OCI-LY1 (cell line): ENCODE data around the gene GUCA1C.

ENCODE experiments used
- H2AFZ ChIP-seq: fragments of 200-600 bp; sonication (generic), shearing (Covaris generic); 2 replicates; pipeline ENCODE4 v1.6.0; 2014; ENCODE audit warnings: antibody characterized with exemption, mild to moderate bottlenecking, low read length
- H3F3A ChIP-seq: fragments of 200-600 bp; sonication (generic), shearing (Covaris generic); 2 replicates; pipeline ENCODE4 v1.6.0; 2014; ENCODE audit warnings: mild to moderate bottlenecking, antibody characterized with exemption, low read length, moderate library complexity; ENCODE audit not compliant: insufficient read depth
- H3K27ac ChIP-seq: fragments of 200-600 bp; sonication (generic); 2 replicates; pipeline ENCODE4 v1.5.1; 2014; ENCODE audit warnings: low read length, mixed run types, mild to moderate bottlenecking, low read depth; ENCODE audit not compliant: poor library complexity, severe bottlenecking
- H3K27me3 ChIP-seq: fragments of 200-600 bp; sonication (generic); 2 replicates; pipeline ENCODE4 v1.6.0; 2014; ENCODE audit warnings: antibody characterized with exemption, mild to moderate bottlenecking, low read length, moderate library complexity; ENCODE audit not compliant: insufficient read depth
- H3K36me3 ChIP-seq: fragments of 200-600 bp; sonication (generic); 2 replicates; pipeline ENCODE4 v1.6.1; 2014; ENCODE audit warnings: mild to moderate bottlenecking, antibody characterized with exemption, low read length, moderate library complexity, mixed read lengths; ENCODE audit not compliant: insufficient read depth
- H3K4me1 ChIP-seq: fragments of 200-600 bp; sonication (generic); 2 replicates; pipeline ENCODE4 v1.5.1; 2014; ENCODE audit warnings: mild to moderate bottlenecking, low read length, moderate library complexity; ENCODE audit not compliant: insufficient read depth, severe bottlenecking
- H3K4me2 ChIP-seq: fragments of 200-600 bp; sonication (generic), shearing (Covaris generic); 2 replicates; pipeline ENCODE4 v1.6.1; 2014; ENCODE audit warnings: low read length
- H3K4me3 ChIP-seq: fragments of 200-600 bp; sonication (generic); 2 replicates; pipeline ENCODE4 v1.5.1; 2014; ENCODE audit warnings: low read length, low read depth, mild to moderate bottlenecking, mixed read lengths; ENCODE audit not compliant: poor library complexity, severe bottlenecking
- H3K79me2 ChIP-seq: fragments of 200-600 bp; shearing (Covaris generic); 2 replicates; pipeline ENCODE4 v1.6.1; 2016; ENCODE audit warnings: mixed run types, low read length, mixed read lengths; ENCODE audit not compliant: insufficient read depth
- H3K9ac ChIP-seq: fragments of 200-600 bp; sonication (generic), shearing (Covaris generic); 2 replicates; pipeline ENCODE4 v1.6.1; 2014; ENCODE audit warnings: mild to moderate bottlenecking, low read length, mixed read lengths
- H3K9me2 ChIP-seq: fragments of 200-600 bp; sonication (generic), shearing (Covaris generic); 2 replicates; pipeline ENCODE4 v1.6.1; 2014; ENCODE audit warnings: low read depth, mild to moderate bottlenecking, low read length, mixed read lengths
- H3K9me3 ChIP-seq: fragments of 200-600 bp; shearing (Covaris generic); 2 replicates; pipeline ENCODE4 v1.6.1; 2014; ENCODE audit warnings: low read length, mixed read lengths
- H4K20me1 ChIP-seq: fragments of 200-600 bp; sonication (generic), shearing (Covaris generic); 2 replicates; pipeline ENCODE4 v1.6.0; 2016; ENCODE audit warnings: mild to moderate bottlenecking, low read length; ENCODE audit not compliant: insufficient read depth
- CTCF ChIP-seq: fragments of 200-600 bp; sonication (generic), shearing (Covaris generic); IDR thresholded peaks from 2 replicates; pipeline ENCODE4 v1.5.1; 2017; ENCODE audit warnings: mild to moderate bottlenecking, antibody characterized with exemption, low read length, moderate library complexity, mixed read lengths
- EZH2 ChIP-seq: fragments of 200-600 bp; sonication (generic), shearing (Covaris generic); IDR thresholded peaks from 2 replicates; pipeline ENCODE4 v1.8.0; 2017; ENCODE audit warnings: borderline replicate concordance, mixed run types, mild to moderate bottlenecking, antibody characterized with exemption, low read length, moderate library complexity, mixed read lengths

GUCA1C gene

GRCh38 chr3:108940166-108940565 lies 13.5 kb downstream of the GUCA1C start:
- no peak overlapping the region for H2AFZ ChIP-seq
- no peaks in the 10 kb centered on the region for H3F3A ChIP-seq
- no peaks in the 10 kb centered on the region for H3K4me1 ChIP-seq
- H3K27me3 ChIP-seq: no peaks in the 10 kb centered on the region
- H3K79me2 ChIP-seq: no peaks in the 10 kb centered on the region
- H3K36me3 ChIP-seq: no peaks in the 10 kb centered on the region
- no peaks in the 10 kb centered on the region for H4K20me1 ChIP-seq
- H3K27ac ChIP-seq: no peak overlapping the region
- no peak overlapping the region for H3K4me2 ChIP-seq
- no peaks in the 10 kb centered on the region for H3K9me3 ChIP-seq
- TF ChIP-seq CTCF: no peak
- TF ChIP-seq EZH2: no peak
- no peak overlapping the region for H3K9ac ChIP-seq
- H3K4me3 ChIP-seq: no peak overlapping the region
- H3K9me2 ChIP-seq: no peaks in the 10 kb centered on the region

GRCh38 chr3:108936924-108937689 lies 16.6 kb downstream of the GUCA1C start:
- Histone ChIP-seq H3K4me1 (no peaks in the 10 kb centered on the region), H3K4me3 (no peak overlapping the region), H3K9me3 (no peaks in the 10 kb centered on the region), H2AFZ (no peak overlapping the region), H3F3A (no peaks in the 10 kb centered on the region), H4K20me1 (no peaks in the 10 kb centered on the region), H3K9ac (no peak overlapping the region), H3K79me2 (no peaks in the 10 kb centered on the region), H3K27ac (no peak overlapping the region), H3K4me2 (no peak overlapping the region), H3K36me3 (no peaks in the 10 kb centered on the region), H3K9me2 (no peaks in the 10 kb centered on the region), H3K27me3 (no peaks in the 10 kb centered on the region)
- no peak for TF ChIP-seq CTCF
- TF ChIP-seq EZH2: no peak

GRCh38 chr3:108931035-108931434 lies 22.6 kb downstream of the GUCA1C start:
- no peak for TF ChIP-seq CTCF
- TF ChIP-seq EZH2: no peak
- H3F3A ChIP-seq: no peaks in the 10 kb centered on the region
- H3K36me3 ChIP-seq: no peaks in the 10 kb centered on the region
- no peaks in the 10 kb centered on the region for H3K9me2 ChIP-seq
- no peak overlapping the region for H3K4me3 ChIP-seq
- no peaks in the 10 kb centered on the region for H4K20me1 ChIP-seq
- H3K9ac ChIP-seq: no peak overlapping the region
- no peaks in the 10 kb centered on the region for H3K27me3 ChIP-seq
- no peaks in the 10 kb centered on the region for H3K79me2 ChIP-seq
- H3K27ac ChIP-seq: no peak overlapping the region
- H3K4me1 ChIP-seq: no peaks in the 10 kb centered on the region
- no peak overlapping the region for H2AFZ ChIP-seq
- no peaks in the 10 kb centered on the region for H3K9me3 ChIP-seq
- no peak overlapping the region for H3K4me2 ChIP-seq
